ENCODE measurements around the gene DNAJC5G.

DNA sequence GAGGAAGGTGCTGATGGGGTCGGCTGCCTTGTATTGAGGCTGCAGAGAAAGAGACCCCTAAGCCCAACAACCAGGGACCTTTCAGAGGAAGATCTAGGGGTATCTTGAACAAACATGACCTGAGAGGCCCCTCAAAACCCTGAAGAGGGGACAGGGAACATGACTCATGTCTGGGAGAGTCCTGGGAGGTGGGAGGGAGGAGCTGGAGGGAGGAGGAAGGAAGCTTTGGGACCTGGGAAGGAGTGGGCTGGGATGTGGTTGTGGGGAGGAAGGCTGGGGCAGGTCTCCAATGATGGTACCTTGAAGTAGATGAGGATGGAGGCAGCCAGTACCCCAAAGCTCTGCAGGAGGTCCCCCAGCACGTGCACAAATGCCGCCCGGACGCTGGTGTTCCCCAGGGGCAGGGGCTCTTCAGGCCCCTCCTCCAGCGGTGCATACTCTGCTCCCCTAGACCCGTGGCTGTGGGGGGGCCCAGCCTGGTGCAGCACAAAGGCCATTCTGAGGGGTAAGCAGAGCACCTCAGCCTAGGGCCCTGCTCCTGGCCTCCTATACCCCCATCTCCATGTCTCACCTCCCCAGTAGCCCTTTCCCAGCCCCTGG lies 18.3 kb upstream of the DNAJC5G start:
- TF ChIP-seq, protein P1, sequence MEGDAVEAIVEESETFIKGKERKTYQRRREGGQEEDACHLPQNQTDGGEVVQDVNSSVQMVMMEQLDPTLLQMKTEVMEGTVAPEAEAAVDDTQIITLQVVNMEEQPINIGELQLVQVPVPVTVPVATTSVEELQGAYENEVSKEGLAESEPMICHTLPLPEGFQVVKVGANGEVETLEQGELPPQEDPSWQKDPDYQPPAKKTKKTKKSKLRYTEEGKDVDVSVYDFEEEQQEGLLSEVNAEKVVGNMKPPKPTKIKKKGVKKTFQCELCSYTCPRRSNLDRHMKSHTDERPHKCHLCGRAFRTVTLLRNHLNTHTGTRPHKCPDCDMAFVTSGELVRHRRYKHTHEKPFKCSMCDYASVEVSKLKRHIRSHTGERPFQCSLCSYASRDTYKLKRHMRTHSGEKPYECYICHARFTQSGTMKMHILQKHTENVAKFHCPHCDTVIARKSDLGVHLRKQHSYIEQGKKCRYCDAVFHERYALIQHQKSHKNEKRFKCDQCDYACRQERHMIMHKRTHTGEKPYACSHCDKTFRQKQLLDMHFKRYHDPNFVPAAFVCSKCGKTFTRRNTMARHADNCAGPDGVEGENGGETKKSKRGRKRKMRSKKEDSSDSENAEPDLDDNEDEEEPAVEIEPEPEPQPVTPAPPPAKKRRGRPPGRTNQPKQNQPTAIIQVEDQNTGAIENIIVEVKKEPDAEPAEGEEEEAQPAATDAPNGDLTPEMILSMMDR (IDR thresholded peaks at IDR 0.05; ENCODE audit: borderline replicate concordance, extremely low read depth, low read length, poor library complexity, severe bottlenecking), result no peak
- TF ChIP-seq EZH2 (IDR thresholded peaks at IDR 0.05; ENCODE audit: borderline replicate concordance, low read depth, low read length, severe bottlenecking), result no peak
